HG02970 (cell line): ENCODE data around the gene IGF2R.
"Not testable (repeated sequence)": the region's sequence is repeated elsewhere in the genome, so short reads cannot be mapped to it uniquely, and the experiment has no call there.

ENCODE experiments used
- ATAC-seq: cut with Tn5 transposase; IDR thresholded peaks from one replicate; pipeline ENCODE4 v1.9.1; 2021; ENCODE audit warnings: mild to moderate bottlenecking, moderate library complexity, moderate number of reproducible peaks; ENCODE audit not compliant: unreplicated experiment, low FRiP score

Gene IGF2R

GRCh38 chr6:160085713-160086505 lies 117.0 kb downstream of the IGF2R start:
- ATAC-seq = no peak

- ATAC-seq = no peak
Measured at GRCh38 chr6:160086754-160087153, 117.9 kb downstream of the IGF2R start.

DNA sequence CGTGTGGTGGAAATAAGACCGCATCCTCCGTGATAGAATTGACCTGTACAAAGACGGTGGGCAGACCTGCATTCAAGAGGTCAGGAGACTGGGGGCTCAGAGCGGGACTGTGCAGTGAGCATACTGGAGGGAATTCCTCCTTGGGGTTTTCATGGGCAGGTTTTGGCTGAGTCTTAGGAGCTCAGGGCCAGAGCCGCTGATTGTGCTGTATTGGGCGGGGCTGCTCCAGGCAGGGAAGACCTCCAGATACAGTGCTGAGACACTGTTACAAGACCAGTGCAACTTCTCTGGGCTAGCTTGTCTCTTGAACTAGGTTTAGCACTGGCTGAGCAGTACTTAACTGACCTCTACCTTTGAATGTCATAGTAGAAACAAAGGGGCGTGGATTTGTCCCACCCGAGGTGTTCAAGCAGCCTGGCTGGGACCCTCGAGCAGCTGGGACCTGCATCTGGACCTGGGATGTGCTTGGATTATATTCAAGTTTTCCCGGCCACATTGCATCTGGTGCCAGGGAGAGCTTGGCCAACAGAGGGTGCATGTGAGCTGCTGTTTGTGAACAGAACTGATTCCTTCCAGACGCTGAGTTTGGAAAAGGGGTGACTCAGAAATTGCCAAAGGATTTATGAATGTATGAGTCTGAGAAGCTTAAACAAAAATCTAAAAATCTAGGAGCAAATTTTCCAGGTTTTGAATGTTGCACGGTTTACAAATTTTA lies 119.3 kb downstream of the IGF2R start:
- no peak for ATAC-seq

DNA sequence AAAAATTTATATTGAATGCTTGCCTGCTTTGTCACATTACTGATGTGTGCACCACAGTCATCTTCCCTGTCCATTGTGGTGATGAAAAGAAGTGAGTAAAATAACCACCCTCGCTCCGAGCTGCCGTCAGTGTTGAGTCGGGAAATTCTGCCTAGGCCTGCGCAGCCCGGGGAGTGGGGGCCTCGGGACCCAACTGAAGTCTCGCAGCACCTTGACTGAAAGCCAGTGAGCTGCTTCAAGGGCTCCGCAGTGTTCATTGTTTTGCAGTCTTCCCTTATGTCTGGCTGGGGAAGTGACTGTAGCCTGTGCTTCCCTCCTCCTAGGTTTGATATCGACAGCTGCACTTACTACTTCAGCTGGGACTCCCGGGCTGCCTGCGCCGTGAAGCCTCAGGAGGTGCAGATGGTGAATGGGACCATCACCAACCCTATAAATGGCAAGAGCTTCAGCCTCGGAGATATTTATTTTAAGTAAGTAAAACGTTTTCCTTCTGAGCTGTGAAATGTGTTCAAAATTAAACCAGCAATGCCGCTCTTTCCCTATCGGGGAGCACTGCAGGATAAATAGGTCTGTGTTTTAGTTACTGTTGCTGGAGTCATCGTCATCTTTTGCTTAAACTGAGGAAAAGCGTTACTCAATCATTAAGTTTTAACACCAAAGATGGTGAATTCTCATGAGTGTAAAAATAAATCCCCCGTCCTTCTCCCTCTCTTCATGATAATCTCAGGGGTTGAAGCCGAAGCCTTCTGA lies 120.1 kb downstream of the IGF2R start:
- ATAC-seq = no peak

DNA sequence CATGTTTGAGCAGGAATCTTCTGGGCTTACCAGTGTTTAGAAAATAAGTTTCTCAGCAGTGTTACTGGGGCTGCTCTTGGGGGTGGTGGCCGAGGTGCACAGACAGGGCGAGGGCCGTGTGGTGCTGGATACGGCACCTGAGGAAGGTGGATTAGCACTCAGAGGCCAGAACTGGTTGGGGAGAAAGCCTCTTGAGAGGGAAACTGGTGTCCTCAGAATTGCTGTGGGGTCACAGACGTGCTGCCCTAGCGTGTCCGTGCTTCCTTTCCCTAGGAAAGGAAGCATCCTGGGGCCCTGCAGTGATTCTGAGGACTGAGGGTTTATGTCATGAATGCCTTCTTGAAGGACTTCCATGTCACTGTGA lies 120.6 kb downstream of the IGF2R start:
- ATAC-seq = no peak

GRCh38 chr6:160090442-160091239 lies 121.8 kb downstream of the IGF2R start:
- not testable (repeated sequence) for ATAC-seq

DNA sequence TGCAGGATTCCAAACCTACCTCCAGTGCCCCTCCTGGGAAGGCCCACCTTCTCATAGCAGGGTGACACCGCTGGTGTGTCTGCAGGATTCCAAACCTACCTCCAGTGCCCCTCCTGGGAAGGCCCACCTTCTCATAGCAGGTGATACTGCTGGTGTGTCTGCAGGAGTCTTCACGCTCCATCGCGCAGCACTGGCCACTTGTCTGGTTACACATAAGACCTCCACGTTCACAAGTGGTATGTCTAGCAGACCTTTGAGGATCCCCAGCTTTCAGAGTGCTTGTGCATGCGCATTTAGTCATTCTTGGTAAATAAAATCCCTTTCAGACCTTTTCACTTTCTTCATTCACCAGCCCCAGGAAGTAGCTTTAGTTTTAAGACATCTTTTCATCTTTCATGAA lies 123.3 kb downstream of the IGF2R start:
- ATAC-seq = not testable (repeated sequence)

DNA sequence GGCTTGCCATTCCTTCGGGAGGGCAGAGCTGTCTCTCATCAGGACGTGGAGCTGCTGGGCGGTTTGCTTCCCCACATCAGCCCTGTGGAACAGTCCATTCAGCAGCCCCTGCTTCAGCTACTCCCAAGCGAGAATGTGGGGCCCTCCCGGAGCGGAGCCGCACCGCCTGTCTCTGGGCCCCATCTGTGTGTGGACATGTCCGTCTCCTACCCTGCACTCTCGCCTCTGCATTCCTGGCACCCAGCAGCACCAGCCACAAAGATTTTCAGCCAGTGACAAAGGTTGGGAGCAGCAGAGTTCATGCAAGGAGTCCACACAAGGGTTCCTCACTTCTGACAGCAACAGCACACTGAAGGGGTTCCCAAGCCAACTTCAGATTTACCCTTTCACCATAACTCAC lies 123.7 kb downstream of the IGF2R start:
- ATAC-seq = no peak

- no peak for ATAC-seq
Measured at GRCh38 chr6:160093061-160093460, 124.2 kb downstream of the IGF2R start.

GRCh38 chr6:160093946-160094345 lies 125.1 kb downstream of the IGF2R start:
- ATAC-seq = no peak

DNA sequence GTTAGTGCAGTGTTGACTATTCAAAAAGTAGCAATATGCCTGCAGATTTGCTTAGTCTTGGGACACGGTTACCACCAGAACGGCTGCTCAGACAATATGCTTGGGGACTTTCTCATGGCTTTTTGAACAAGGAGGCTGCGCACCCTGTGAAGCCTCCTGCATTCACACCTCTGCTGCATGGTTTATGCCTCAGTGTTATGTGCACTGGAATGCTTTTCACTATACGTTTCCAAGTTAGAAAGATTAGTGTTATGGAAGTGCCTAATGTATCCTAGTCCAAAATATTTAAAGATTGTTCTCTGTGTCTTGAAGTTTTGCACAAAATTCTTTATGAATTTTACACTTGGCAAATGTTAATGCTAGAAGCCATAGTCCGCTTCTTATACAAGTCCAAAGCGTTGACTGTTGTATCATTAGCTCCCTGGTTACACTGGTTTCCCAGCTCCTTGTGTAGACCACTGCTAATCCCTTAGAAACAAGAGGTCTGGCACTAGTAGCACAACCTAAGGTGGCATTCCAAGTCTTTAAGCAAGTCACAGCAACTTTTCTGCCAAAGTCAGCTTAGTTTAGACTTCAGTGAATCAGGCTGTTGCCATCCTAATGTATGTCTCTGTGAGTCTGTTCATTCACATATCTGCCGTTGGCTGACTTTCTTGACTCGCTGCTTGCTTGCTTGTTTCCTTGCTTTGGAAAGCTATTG lies 126.4 kb downstream of the IGF2R start:
- ATAC-seq = no peak

- no peak for ATAC-seq
Measured at GRCh38 chr6:160101277-160102205, 132.7 kb downstream of the IGF2R start.

DNA sequence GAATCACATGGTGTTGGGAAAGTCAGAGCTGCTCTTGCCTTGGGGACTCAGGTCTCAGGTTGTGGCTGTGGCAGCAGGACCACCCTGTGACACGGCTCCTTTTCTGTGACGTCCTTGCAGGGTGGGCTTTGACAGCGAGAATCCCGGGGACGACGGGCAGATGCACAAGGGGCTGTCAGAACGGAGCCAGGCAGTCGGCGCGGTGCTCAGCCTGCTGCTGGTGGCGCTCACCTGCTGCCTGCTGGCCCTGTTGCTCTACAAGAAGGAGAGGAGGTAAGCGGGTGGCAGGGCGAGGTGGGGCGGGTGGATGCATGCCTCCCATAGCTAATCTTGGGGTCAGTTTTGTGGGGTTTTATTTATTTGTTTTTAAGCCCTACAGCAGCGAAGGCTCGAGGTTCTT lies 133.5 kb downstream of the IGF2R start:
- ATAC-seq = no peak

DNA sequence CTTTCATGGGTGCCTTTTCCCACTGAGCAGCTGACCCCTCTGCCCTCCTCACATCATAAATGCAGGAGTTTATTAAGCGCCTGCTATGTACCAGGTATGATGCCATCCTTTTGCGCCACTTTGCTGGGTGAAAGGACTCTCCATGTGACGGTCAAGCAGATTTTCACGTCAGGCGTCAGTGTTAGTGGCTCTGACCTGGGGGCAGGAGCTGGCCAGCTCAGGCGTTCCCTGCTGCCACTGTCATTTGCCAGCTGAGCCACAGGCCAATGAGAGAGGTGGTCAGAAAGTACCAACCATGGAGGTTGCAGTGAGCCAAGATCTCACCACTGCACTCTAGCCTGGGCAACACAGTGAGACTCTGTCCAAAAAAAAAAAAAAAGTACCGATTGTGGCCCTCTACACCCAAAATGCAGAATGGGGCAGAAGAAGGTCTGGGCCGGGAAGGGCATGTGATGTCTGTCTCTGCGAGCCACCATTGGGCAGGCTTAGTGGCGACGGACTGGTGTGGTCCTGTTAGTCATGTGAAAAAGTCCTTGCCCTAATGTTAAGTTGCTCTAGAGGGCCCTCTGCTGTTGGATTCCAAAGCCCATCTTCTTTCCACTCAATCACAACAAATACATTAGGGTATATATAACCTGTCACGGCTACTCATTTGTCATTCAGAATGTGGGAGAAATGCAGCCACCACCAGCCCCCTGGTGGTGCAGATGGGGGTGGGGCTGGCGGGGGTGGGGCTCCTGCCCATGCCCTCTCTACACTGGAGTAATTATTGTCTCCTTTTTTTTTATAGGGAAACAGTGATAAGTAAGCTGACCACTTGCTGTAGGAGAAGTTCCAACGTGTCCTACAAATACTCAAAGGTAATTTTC lies 134.3 kb downstream of the IGF2R start:
- ATAC-seq = no peak

DNA sequence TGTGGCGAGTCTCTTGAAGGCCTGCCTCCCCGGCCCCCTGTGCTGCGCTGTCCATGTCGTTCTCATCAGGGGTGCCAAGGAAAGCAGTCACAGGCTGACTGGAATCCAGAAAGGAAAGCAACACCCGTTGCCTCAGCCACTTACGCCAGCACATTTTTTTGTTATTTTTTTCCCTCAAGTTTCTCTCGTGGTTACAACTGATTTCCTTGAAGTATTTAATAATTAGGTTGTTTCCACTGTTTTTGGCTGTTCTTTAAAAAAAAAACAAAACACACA lies 134.9 kb downstream of the IGF2R start:
- ATAC-seq = no peak

GRCh38 chr6:160104821-160105517 lies 136.1 kb downstream of the IGF2R start:
- no peak for ATAC-seq

- ATAC-seq = no peak
Measured at GRCh38 chr6:160106010-160106409, 137.1 kb downstream of the IGF2R start.

- ATAC-seq = no peak
Measured at GRCh38 chr6:160106701-160107100, 137.8 kb downstream of the IGF2R start.
